ENCODE measurements around the gene SMYD3. TPM values are rescaled to one million over a fixed set of nuclear protein-coding genes. Genes with fewer than 3 reads are reported as not detected.

SMYD3 gene
- total RNA-seq, 1 donor from 2014 or later, result 29.2 TPM

DNA sequence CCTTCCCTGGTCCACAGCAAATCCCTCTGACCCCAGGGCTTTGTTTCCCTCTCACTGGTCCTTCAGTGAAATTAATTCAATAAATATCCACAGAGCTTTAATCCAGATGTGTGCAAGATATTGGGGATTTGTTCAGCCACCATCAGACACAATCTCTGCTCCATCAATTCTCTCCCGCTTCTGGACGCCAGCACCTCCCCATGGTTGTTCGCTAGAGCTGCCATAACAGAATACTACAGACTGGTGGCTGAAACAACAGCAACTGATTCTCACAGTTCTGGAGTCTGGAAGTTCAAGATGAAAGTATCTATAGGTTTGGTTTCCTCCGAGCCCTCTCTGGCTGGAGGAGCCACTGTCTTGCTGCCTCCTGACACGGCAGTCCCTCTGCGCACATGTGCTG lies 303.9 kb downstream of the SMYD3 start:
- Histone ChIP-seq H3K36me3 (ENCODE audit: control insufficient read depth, insufficient read depth, low read length) (no peaks in the 10 kb centered on the region), H3K4me3 (ENCODE audit: low read depth, low read length) (no peak overlapping the region), H3K27me3 (ENCODE audit: control insufficient read depth, insufficient read depth, low read length) (no peaks in the 10 kb centered on the region)
- no peak for DNase-seq (ENCODE audit: low read depth)
- TF ChIP-seq, protein P1, sequence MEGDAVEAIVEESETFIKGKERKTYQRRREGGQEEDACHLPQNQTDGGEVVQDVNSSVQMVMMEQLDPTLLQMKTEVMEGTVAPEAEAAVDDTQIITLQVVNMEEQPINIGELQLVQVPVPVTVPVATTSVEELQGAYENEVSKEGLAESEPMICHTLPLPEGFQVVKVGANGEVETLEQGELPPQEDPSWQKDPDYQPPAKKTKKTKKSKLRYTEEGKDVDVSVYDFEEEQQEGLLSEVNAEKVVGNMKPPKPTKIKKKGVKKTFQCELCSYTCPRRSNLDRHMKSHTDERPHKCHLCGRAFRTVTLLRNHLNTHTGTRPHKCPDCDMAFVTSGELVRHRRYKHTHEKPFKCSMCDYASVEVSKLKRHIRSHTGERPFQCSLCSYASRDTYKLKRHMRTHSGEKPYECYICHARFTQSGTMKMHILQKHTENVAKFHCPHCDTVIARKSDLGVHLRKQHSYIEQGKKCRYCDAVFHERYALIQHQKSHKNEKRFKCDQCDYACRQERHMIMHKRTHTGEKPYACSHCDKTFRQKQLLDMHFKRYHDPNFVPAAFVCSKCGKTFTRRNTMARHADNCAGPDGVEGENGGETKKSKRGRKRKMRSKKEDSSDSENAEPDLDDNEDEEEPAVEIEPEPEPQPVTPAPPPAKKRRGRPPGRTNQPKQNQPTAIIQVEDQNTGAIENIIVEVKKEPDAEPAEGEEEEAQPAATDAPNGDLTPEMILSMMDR (IDR thresholded peaks at IDR 0.05; ENCODE audit: insufficient read depth, low read length, poor library complexity, severe bottlenecking), result no peak

DNA sequence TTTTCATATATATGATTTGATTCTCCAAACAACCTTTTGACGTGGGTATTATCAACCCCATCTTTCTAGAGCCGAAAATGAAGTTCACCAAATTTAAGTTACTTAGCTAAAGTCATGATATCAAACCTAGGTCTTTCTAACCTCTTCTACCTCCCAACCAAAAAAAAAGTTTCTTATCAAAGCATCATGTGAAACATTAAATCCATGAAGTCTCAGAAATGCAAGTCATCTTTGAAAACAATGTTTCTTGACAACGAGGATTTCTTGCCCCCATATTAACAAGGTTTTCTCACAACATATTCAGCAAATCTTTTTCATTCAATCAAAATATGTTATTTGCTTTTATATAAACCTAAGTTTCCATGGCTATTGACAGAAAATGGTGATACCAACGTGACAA lies 306.3 kb downstream of the SMYD3 start:
- DNase-seq (ENCODE audit: low read depth), result no peak
- no peaks in the 10 kb centered on the region for H3K36me3 ChIP-seq (ENCODE audit: control insufficient read depth, insufficient read depth, low read length)
- no peaks in the 10 kb centered on the region for H3K27me3 ChIP-seq (ENCODE audit: control insufficient read depth, insufficient read depth, low read length)
- TF ChIP-seq, protein P1 (IDR thresholded peaks at IDR 0.05; ENCODE audit: insufficient read depth, low read length, poor library complexity, severe bottlenecking), result no peak
- no peak overlapping the region for H3K4me3 ChIP-seq (ENCODE audit: low read depth, low read length)

DNA sequence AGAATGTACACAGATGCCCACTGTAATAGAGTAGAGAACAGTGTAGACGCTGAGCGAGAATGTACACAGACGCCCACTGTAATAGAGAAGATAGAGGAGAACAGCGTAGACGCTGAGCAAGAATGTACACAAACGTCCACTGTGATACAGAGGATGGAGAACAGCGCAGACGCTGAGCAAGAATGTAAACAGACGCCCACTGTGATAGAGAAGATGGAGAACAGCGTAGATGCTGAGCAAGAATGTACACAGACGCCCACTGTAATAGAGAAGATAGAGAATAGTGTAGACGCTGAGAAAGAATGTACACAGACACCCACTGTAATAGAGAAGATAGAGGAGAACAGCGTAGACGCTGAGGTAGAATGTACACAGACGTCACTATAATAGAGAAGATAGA lies 306.9 kb downstream of the SMYD3 start:
- no peak for DNase-seq (ENCODE audit: low read depth)
- TF ChIP-seq, protein P1 (IDR thresholded peaks at IDR 0.05; ENCODE audit: insufficient read depth, low read length, poor library complexity, severe bottlenecking), result no peak
- no peaks in the 10 kb centered on the region for H3K36me3 ChIP-seq (ENCODE audit: control insufficient read depth, insufficient read depth, low read length)
- H3K27me3 ChIP-seq (ENCODE audit: control insufficient read depth, insufficient read depth, low read length), result no peaks in the 10 kb centered on the region
- no peak overlapping the region for H3K4me3 ChIP-seq (ENCODE audit: low read depth, low read length)

DNA sequence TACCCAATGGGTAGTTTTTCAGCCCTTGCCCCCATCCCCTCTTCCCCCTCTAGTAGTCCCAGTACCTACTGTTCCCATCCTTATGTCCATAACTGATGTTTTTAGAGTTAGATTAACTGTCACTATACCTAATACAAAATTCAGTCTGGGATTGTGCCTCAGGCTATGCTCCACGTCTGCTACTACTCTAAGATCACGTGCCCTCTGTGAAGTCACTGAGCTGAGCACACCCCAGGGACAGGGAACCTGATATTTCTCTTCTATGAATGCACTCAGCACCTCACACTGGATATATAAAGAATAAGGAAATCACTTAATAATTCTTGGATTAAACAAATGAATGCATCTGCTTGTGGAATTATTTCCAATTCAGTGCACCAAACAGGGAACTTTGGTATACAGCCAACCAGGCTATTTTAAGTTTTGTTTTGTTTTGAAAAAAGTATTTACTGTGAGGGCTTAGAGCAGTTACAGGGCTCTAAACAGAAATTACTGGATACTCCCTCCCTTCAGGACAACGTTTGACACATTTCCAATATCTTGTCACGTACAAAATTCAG lies 307.9 kb downstream of the SMYD3 start:
- Histone ChIP-seq H3K27me3 (ENCODE audit: control insufficient read depth, insufficient read depth, low read length) (no peaks in the 10 kb centered on the region), H3K4me3 (ENCODE audit: low read depth, low read length) (no peak overlapping the region), H3K36me3 (ENCODE audit: control insufficient read depth, insufficient read depth, low read length) (no peaks in the 10 kb centered on the region)
- TF ChIP-seq, protein P1 (IDR thresholded peaks at IDR 0.05; ENCODE audit: insufficient read depth, low read length, poor library complexity, severe bottlenecking), result no peak
- no peak for DNase-seq (ENCODE audit: low read depth)

DNA sequence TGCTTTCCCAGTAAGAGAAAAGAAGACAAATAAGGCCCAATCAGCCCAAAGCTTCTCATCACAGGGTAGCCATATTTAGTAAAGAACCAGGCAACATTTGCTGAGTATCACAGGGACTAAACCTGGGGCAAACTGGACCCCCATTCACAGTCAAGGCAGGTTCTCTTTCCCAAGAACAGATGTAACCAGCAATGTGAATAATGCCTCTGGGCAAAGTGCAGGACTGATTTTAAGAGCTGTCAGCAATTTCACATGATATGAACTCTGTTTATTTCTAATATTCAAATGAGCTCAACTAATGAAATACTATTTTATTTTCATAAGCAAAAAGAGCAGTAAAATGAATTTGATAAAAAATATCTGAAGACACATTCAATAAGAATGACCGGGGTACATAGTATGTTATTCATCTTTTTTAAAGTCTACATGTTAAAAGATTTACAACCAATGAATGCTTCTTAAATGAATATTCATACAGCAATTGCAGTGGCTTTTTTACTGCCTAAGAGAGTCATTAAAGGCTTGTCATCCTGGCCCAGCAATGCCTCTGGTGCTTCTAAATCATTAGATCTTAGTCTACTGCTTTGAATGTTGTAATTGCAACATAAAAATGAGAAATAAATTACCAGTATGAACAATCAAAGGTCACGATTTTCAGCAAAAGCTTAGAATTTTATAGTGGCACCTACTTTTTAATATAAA lies 308.8 kb downstream of the SMYD3 start:
- H3K27me3 ChIP-seq (ENCODE audit: control insufficient read depth, insufficient read depth, low read length), result no peaks in the 10 kb centered on the region
- TF ChIP-seq, protein P1 (IDR thresholded peaks at IDR 0.05; ENCODE audit: insufficient read depth, low read length, poor library complexity, severe bottlenecking), result no peak
- H3K36me3 ChIP-seq (ENCODE audit: control insufficient read depth, insufficient read depth, low read length), result no peaks in the 10 kb centered on the region
- no peak for DNase-seq (ENCODE audit: low read depth)
- H3K4me3 ChIP-seq (ENCODE audit: low read depth, low read length), result no peak overlapping the region

DNA sequence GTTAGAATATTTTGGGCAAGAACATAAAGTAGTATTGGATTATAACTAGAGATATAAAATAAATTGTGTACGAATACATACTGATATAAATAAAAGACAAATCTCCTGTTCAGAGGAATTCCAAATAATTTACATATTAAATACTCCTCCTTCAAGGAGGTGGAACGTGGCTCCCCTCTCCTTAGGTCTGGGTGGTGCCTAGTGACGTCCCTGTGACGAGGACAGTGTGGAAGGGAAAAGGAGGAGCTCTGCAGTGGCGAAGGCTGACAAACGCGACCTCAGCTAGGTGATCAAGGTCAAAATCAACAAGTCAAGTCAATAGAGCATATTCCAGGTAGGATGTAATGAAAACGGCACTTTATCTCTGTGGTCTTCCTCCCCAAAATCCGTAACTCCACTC lies 310.0 kb downstream of the SMYD3 start:
- Histone ChIP-seq H3K36me3 (ENCODE audit: control insufficient read depth, insufficient read depth, low read length) (no peaks in the 10 kb centered on the region), H3K27me3 (ENCODE audit: control insufficient read depth, insufficient read depth, low read length) (no peaks in the 10 kb centered on the region), H3K4me3 (ENCODE audit: low read depth, low read length) (no peak overlapping the region)
- TF ChIP-seq, protein P1 (IDR thresholded peaks at IDR 0.05; ENCODE audit: insufficient read depth, low read length, poor library complexity, severe bottlenecking), result no peak
- DNase-seq (ENCODE audit: low read depth), result no peak

All from kidney epithelial cell (primary cell).